ENCODE measurements around the gene EXOC4. TPM values are rescaled to one million over a fixed set of nuclear protein-coding genes. Genes with fewer than 3 reads are reported as not detected.

The EXOC4 gene
- total and polyA plus RNA-seq, 2 of the 8 experiments (the other 6 are each of a cell fraction or from before 2014, with no cell fraction given) = 27.0 to 67.3 TPM

DNA sequence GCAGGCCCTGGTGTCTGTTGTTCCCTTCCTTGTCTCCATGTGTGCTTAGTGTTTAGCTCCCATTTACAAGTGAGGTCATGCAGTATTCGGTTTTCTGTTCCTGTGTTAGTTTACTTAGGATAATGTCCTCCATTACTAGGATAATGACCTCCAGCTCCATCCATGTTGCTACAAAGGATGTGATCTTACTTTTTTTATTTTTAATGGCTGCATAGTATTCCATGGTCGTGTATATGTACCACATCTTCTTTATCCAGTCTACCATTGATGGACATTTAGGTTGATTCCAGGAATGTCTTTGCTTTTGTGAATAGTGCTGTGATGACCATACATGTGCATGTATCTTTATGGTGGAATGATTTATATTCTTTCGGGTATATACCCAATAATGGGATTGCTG, 333.4 kb downstream of the EXOC4 start:
- Histone ChIP-seq H3K79me2 (ENCODE audit: control insufficient read depth in 1 of 2, insufficient read depth in 2 of 2, low read length in 2 of 2) (no peaks in the 10 kb centered on the region), H3K27me3 (replicated peaks in 1 of 4; ENCODE audit: control insufficient read depth in 3 of 4, extremely low read depth in 1 of 4, insufficient read depth in 3 of 4, low read length in 3 of 4) (no peaks in the 10 kb centered on the region), H2BK120ac (replicated peaks; ENCODE audit: low read depth, low read length) (no peak overlapping the region), H3K4me2 (ENCODE audit: insufficient read depth in 1 of 2, low read depth in 2 of 2, low read length in 2 of 2) (no peak overlapping the region), H3K56ac (replicated peaks; ENCODE audit: insufficient read length, low read depth, low read length) (no peak overlapping the region), H2AK5ac (ENCODE audit: low read depth, low read length) (no peak overlapping the region), H3K23me2 (ENCODE audit: low read depth, low read length) (no peaks in the 10 kb centered on the region; the same call in 1 of the 2 replicates), H3K4me1 (replicated peaks in 1 of 4; ENCODE audit: control insufficient read depth in 3 of 4, insufficient read depth in 4 of 4, low read length in 3 of 4) (peaks cover 0 to 2% (median 0%) of the 10 kb centered on the region in 4 experiments; a peak in 2 of 7 replicates), H2BK12ac (ENCODE audit: low read depth, low read length) (no peak overlapping the region), H3K23ac (ENCODE audit: insufficient read length) (no peak overlapping the region), H3K9me3 (ENCODE audit: insufficient read depth in 2 of 2, low read depth in 1 of 2, low read length in 1 of 2) (no peaks in the 10 kb centered on the region), H3K4ac (replicated peaks; ENCODE audit: insufficient read length, low read depth, low read length) (no peak overlapping the region), H2BK15ac (ENCODE audit: low read length) (no peak overlapping the region), H3K36me3 (ENCODE audit: control insufficient read depth in 2 of 4, insufficient read depth in 4 of 4, low read length in 3 of 4) (no peaks in the 10 kb centered on the region), H4K91ac (replicated peaks; ENCODE audit: insufficient read length, low read length) (no peak overlapping the region), H2BK5ac (ENCODE audit: low read depth, low read length) (no peak overlapping the region), H4K5ac (ENCODE audit: insufficient read length, low read depth, low read length) (no peak overlapping the region), H3K9ac (replicated peaks in 1 of 4; ENCODE audit: extremely low read depth in 1 of 4, low read depth in 3 of 4, low read length in 3 of 4) (no peak overlapping the region), H4K20me1 (replicated peaks in 1 of 2; ENCODE audit: control insufficient read depth in 1 of 2, insufficient read depth in 2 of 2, low read length in 2 of 2) (no peaks in the 10 kb centered on the region), H3K4me3 (ENCODE audit: extremely low read depth in 1 of 4, insufficient read depth in 2 of 4, low read depth in 3 of 4, low read length in 4 of 4) (no peak overlapping the region), H2AFZ (ENCODE audit: low read length) (no peak overlapping the region), H2BK20ac (ENCODE audit: low read length) (no peak overlapping the region), H3K79me1 (ENCODE audit: low read depth, low read length) (no peaks in the 10 kb centered on the region), H3K14ac (ENCODE audit: insufficient read length) (no peak overlapping the region), H3K18ac (ENCODE audit: extremely low read depth, low read length) (no peak overlapping the region), H3K27ac (ENCODE audit: low read depth, low read length) (no peak overlapping the region), H4K8ac (ENCODE audit: extremely low read depth, insufficient read depth, low read length) (no peak overlapping the region)
- TF ChIP-seq CHD1 (IDR thresholded peaks at IDR 0.05; ENCODE audit: low read depth, low read length) (no peak), HDAC6 (IDR thresholded peaks at IDR 0.05; ENCODE audit: low read depth, low read length) (no peak), TBP (IDR thresholded peaks at IDR 0.05; ENCODE audit: low read depth, low read length) (no peak), CEBPB (IDR thresholded peaks at IDR 0.05; ENCODE audit: low read depth, low read length) (no peak), CREB1 (IDR thresholded peaks at IDR 0.05) (no peak), BACH1 (IDR thresholded peaks at IDR 0.05; ENCODE audit: low read length) (no peak), TAF7 (optimal IDR thresholded peaks at IDR 0.05; ENCODE audit: borderline replicate concordance, low read depth, low read length) (no peak), GTF2F1 (IDR thresholded peaks at IDR 0.05; ENCODE audit: borderline replicate concordance, low read depth, low read length) (no peak), KDM5A (IDR thresholded peaks at IDR 0.05; ENCODE audit: low read length) (no peak), TCF12 (IDR thresholded peaks at IDR 0.05; ENCODE audit: low read depth, low read length) (no peak)
- TF ChIP-seq, protein P1, sequence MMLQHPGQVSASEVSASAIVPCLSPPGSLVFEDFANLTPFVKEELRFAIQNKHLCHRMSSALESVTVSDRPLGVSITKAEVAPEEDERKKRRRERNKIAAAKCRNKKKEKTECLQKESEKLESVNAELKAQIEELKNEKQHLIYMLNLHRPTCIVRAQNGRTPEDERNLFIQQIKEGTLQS (IDR thresholded peaks at IDR 0.05; ENCODE audit: insufficient read depth, low read depth, low read length) = no peak
- ChIA-PET CTCF (ENCODE audit: partially characterized antibody) (interaction anchor here (0.8 kb wide), 1 partner anchor 319 kb away, joined by 3 read pairs; no protein-coding TSS in a partner anchor), POLR2A (ENCODE audit: partially characterized antibody) (no interaction called here)
- no peak for FAIRE-seq
- DNase-seq (ENCODE audit: low read depth in 1 of 2, low spot score in 2 of 2) = no peak
- 88% methylated on average over 3 of the region's 3 CpGs; no CpG with 5 or more reads in 1 of the 2 experiments for WGBS, 2 experiments (ENCODE audit: extremely low coverage in 1 of 2, insufficient coverage in 1 of 2, insufficient read length in 1 of 2, insufficient replicate concordance in 2 of 2, low coverage in 1 of 2, low lambda C conversion rate in 2 of 2, missing lambda C conversion rate in 1 of 2)
